NCI-H526 treated with DMSO at 0.1 percent for 48 hours (cell line): ENCODE measurements around the gene DGKQ.
A peak's percentile ranks its signal among the peaks of the same experiment; 100 is the strongest.

Experiments used
- DNase-seq: peaks from one replicate; lab custom pipeline; 2025; lab: John Stamatoyannopoulos, UW

Gene DGKQ

GRCh38 chr4:972651-973424 lies 531 bp downstream of the DGKQ start:
- no peak for DNase-seq

- no peak for DNase-seq
These were observed 1.5 kb downstream of the DGKQ start for GRCh38 chr4:971666-972500.

- no peak for DNase-seq
These were observed 2.4 kb downstream of the DGKQ start for GRCh38 chr4:970854-971520.

GRCh38 chr4:970046-970745 lies 3.2 kb downstream of the DGKQ start:
- no peak for DNase-seq

- DNase-seq, result no peak
These were observed 4.6 kb downstream of the DGKQ start for GRCh38 chr4:968621-969394.

- no peak for DNase-seq
These were observed 5.1 kb downstream of the DGKQ start for GRCh38 chr4:968221-968620.

GRCh38 chr4:967113-968104 lies 6.0 kb downstream of the DGKQ start:
- no peak for DNase-seq

GRCh38 chr4:966266-967112 lies 6.9 kb downstream of the DGKQ start:
- no peak for DNase-seq

- DNase-seq, result no peak
These were observed 7.6 kb downstream of the DGKQ start for GRCh38 chr4:965766-966134.

- no peak for DNase-seq
These were observed 8.2 kb downstream of the DGKQ start for GRCh38 chr4:965048-965765.

- DNase-seq, result no peak
These were observed 8.9 kb downstream of the DGKQ start for GRCh38 chr4:964346-965025.

GRCh38 chr4:963276-964225 lies 9.8 kb downstream of the DGKQ start:
- no peak for DNase-seq

GRCh38 chr4:962231-963208 lies 10.8 kb downstream of the DGKQ start:
- peak; percentile 30 for DNase-seq

GRCh38 chr4:961351-962230 lies 11.8 kb downstream of the DGKQ start:
- peak; percentile 53 for DNase-seq
